GM18520 (cell line): ENCODE results near the gene RSKR.
A peak's percentile ranks its signal among the peaks of the same experiment; 100 is the strongest.
"Not testable (repeated sequence)": the region's sequence is repeated elsewhere in the genome, so short reads cannot be mapped to it uniquely, and the experiment has no call there.

Source experiments
- ATAC-seq: cut with Tn5 transposase; IDR thresholded peaks from one replicate; pipeline ENCODE4 v1.9.1; 2021; ENCODE audit not compliant: unreplicated experiment

The RSKR gene

DNA sequence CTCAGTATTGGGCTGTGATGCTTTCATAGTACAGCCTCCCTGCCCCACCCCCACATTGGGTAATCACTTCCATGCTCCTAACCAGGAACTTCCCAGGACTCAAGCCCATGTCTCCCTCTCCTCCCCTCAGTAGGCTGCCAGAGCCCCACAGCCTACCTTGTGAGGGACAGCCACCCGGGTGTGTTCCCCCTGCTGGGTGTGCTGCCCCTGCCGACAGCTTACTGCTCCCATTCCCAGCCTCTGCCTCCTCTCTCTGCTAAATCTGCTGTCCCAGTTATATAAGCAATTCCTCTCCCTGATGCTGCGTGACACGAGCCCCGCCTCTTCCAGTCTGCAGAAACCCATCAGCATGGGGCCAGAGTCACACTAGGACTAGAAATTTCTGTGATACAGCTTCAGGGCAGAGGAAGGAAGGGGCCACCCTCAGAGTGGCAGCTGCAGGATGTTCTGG is at the start of gene RSKR:
Gene RSKR (minus strand): TSS at position 255 of the 451 bp plus-strand sequence. CDS start 24 bp downstream, at position 231.
- ATAC-seq: no peak

DNA sequence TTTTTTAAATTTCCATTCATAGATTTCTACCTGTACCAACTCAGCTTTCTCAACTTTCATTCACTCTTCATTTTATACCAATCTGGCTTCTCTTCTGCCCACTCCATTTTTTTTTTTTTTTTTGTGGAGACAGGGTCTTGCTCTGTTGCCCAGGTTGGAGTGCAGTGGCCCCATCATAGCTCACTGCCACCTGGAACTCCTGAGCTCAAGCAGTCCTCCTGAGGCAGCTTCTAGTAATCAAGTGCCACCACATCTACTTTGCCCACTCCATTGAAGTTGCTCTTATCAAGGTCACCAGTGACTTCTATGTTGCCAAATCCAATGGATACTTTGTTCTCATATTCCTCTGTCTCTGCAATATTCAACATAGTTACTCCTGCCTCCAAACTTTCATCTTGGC is 49.7 kb upstream of the RSKR start:
- ATAC-seq: no peak

DNA sequence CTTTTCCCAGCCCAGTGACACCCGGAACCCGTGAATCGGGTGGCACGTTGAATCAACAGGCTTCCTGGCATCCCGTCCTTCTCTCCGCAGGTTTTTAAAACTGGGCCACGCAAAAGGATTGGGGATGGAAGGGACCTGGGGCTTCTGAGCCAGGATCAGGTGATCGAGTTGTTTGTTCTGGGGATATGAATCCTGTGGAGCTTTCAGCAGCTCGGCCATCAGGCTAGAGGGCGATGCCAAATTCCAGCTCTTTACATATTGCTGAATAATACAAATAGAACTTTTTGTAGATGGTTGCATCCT is 48.5 kb upstream of the RSKR start:
- ATAC-seq: no peak

- ATAC-seq: peak; percentile 60
Measured at GRCh38 chr17:28661635-28662526, 47.9 kb upstream of the RSKR start, which contains the start of the genes SDF2 and SUPT6H. SDF2 (minus strand) TSS chr17:28661906; CDS start chr17:28661876, 30 bp downstream. SUPT6H (plus strand) TSS chr17:28662205; CDS start chr17:28673402, 11,197 bp downstream.

- ATAC-seq: not testable (repeated sequence)
Measured at GRCh38 chr17:28659497-28659881, 45.5 kb upstream of the RSKR start.

DNA sequence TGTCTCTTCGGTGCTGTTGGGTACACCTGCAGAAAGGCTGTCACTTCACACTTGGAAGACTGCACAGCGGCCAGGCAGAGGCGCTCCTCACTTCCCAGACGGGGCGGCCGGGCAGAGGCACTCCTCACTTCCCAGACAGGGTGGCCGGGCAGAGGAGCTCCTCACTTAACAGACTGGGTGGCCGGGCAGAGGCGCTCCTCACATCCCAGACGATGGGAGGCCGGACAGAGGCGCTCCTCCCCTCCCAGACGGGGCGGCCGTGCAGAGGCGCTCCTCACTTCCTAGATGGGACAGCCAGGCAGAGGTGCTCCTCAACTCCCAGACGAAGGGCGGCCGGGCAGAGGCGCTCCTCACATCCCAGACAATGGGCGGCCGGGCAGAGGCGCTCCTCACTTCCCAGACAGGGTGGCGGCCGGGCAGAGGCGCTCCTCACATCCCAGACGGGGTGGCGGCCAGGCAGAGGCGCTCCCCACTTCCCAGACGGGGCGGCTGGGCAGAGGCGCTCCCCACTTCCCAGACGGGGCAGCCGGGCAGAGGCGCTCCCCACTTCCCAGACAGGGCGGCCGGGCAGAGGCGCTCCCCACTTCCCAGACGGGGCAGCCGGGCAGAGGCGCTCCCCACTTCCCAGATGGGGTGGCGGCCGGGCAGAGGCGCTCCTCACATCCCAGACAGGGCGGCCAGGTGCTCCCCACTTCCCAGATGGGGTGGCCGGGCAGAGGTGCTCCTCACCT is 44.9 kb upstream of the RSKR start:
- ATAC-seq: not testable (repeated sequence)

- ATAC-seq: not testable (repeated sequence)
Measured at GRCh38 chr17:28658342-28658741, 44.4 kb upstream of the RSKR start.

GRCh38 chr17:28657756-28658155 is 43.8 kb upstream of the RSKR start:
- no peak for ATAC-seq

GRCh38 chr17:28655160-28655559 is 41.2 kb upstream of the RSKR start:
- no peak for ATAC-seq

- ATAC-seq: no peak
Measured at GRCh38 chr17:28648698-28649097, 34.7 kb upstream of the RSKR start.

DNA sequence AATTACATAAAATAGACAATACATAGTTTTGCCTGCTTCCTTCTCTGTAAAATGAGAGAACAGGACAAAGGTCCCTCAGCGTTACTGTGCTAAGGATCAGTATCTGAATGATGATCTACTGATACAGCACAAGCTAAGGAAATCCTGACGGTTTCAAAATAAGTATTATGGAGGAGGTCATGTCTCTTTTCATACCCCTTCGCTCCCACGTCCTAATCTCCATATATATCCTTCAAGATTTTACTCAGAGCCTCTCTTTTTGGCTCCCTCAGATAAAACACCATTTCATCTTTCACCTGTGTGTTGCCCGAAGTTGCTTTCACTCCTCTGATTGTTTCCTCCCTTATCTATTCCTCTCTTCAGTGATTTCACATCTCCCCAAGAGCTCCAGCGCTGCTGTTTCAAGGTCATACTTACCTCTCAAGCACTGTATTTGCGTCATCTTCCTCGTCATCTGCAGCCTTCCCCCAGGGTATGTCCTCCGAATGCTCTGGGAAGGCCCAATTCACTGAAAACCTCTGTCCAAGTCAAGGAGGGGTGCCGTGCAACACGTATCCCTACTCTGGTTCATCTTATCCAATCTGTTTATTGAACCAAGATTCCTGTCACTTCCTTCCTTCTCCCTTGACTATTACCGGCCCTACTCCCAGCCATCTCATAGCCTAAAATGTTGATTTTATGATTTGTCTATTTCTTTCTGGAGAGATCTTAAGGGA is 32.2 kb upstream of the RSKR start:
- ATAC-seq: no peak

DNA sequence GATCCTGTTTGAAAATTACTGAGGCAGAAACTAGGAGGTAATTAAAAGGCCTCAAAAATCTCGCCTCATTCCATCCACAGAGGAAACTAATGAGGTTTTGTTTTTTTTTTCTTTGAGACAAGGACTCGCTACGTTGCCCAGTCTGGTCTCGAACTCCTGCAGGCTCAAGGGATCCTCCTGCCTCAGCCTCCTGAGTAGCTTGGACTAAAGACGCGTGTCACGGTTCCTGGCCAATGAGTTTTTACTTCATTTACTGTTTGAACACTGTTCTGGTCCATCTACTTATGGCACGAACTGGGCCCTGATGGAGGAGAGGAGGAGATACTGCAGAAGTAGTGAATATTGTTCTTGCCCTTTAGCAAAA is 31.6 kb upstream of the RSKR start:
- ATAC-seq: no peak

GRCh38 chr17:28644787-28645575 is 31.0 kb upstream of the RSKR start, which contains the start of gene BLTP2:
BLTP2 (minus strand) TSS chr17:28645158; CDS start chr17:28645056, 102 bp downstream.
- peak; percentile 86 for ATAC-seq

DNA sequence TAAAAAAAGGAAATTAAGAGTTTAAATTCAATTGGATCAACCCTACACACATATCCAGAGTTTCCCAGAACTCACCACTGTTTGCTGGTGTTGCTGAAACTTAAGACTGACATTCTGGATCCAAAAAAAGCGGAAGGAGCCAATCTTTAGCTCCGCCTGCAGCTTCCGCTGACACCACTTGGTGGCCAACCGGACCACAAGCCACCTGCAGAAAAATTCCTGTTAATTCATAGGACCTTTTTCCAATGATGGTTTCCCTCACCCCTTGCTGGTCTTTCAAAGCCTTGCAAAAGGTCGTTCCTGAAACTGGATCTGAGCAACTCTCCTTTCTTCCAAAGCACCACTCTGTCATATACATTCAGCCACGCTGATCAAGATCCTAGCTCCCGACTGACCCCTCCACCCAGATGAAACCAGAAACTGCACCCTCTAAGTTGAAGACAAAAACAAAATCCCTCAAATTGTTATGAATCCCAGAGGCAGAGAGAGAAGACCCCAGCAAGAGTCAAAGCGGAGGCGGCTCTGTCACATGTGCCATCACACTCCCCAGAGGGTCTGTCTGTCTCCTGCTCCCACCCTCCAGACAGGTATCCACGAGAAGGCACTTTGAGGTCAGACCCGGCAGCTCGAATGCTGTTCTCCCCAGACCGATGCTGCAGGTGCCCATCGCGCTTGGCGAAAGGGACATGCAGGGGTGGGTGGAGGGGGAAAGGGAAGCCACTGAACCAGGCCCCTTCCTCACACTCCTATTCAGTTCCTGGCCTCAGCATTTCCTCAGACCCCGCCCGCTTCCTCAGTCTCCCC is 30.2 kb upstream of the RSKR start:
- no peak for ATAC-seq

DNA sequence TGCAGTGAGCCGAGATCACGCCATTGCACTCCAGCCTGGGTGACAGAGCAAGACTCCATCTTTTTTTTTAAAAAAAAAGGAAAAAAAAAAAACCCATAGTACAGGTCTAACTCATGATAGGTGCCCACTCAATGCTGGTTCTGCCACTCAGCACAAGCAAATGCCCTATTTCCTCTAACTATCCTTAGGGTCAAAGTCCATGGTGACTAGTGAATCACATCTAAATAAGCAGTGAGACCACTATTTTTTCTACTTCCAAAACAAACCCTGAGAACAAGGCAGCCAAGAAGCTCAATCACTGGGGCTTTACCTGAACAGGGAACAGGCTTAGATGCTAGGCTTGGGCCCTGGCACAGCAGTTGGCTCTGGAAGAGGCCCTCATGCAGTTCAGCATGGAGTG is 27.6 kb upstream of the RSKR start:
- no peak for ATAC-seq

GRCh38 chr17:28635506-28635905 is 21.5 kb upstream of the RSKR start:
- no peak for ATAC-seq

DNA sequence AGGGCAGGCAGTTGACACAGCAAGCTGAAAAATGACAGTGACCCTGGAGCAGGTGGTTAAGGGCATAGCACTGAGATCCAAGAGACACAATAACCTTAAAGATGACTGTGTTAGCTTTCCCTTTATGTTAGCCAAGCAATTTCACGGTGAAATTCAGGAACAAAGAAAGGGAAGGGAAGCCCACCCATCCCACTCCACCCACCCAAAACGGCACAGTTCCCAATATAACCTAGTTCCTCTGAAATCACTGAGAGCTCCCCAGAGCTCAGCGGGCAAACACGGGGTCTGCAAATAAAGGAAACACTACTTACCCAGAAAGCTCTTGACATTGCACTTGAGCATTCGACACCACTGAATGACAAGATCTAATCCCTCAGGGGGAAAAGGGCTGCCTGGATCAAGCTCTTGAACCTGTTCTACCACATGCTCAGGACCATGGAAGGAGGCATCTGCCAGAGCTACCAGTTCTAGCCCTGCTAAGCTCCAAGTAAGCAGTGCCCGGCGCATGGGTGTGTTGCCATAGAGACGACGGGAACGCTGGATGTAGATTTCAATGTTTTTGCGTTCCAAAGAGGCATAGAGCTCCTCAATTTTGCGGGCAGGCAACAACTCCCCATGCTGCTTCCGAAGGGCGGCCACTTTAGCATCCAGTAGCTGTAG is 20.4 kb upstream of the RSKR start:
- ATAC-seq: no peak

DNA sequence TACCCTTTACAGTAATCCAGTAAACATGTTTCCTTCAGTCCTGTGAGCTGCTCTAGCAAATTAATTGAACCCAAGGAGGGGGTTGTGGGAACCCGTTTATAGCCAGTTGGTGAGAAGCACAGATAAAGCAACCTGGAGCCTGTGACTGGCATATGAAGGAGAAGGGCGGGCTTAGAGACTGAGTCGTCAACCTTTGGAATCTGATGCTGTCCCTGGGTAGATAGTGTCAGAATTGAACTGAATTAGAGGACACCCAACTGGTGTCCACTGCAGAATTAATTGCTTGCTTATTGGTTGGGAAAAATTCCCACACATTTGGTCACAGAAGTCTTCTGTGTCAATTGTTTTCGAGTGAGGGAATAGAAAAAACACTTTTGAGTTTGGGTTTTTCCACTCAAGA is 12.8 kb upstream of the RSKR start:
- no peak for ATAC-seq

DNA sequence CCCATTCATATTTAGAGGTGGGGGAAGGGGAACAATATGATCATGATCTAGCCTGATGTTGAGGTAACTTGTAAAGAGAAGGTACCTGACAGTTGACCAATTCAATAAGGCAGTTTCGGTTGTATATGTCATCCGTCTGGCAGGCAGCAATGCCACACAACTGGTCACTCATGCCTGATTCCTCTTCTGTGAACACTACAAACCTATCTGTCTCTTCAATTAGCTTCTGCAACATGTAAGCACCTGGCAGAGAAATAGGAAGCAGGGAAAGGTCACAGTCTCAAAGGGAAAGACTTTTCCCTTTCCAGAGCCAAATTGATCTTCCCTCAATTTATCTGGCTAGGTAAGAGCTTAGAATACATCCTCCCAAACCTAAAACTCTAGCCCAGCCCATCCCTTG is 10.2 kb upstream of the RSKR start:
- no peak for ATAC-seq
